Measurements from ENCODE around the gene CAVIN1. TPM values are rescaled to one million over a fixed set of nuclear protein-coding genes. Genes with fewer than 3 reads are reported as not detected.

The CAVIN1 gene
- total and polyA plus RNA-seq, 2 donors (not counting 3 experiments of a cell fraction or from before 2014, with no cell fraction given) = 303 to 663 TPM

DNA sequence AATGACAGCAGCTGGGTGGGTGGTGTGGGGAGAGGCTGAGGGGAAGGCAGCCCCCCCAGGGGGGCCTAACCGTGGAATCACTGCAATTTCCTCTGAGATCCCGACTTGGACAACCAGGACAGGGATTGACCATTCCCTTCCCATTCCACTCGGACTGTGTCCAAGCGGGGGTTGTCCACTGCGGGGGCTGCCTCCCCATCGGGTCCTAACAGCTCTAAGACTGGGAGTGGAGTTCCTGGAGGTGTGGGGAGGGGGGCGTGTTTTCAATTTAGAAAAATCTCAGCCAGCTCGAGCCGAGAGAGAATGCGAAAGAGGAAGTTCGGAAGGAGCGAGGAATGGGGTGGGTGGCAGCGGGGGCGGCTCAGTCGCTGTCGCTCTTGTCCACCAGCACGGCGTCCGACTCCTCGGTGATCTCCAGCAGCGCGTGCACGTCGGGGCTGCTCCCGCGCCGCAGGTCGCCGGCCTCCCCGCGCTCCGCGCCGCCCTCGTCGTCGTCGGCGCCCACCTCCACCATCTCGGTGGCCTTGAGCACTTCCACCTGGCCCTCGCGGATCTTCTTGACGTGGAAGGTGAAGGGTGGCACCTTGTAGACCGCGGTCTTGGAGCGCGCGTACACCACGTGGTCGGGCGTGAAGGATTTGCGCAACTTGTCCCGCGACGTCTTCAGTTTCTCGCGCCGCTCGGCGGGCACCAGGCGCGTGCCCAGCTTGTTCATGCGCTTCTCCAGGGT is 18.6 kb downstream of the CAVIN1 start:
- intact Hi-C loops (cut with micrococcal nuclease) (loop anchor here (5.0 kb wide), 2 partner anchors 53 to 182 kb away; partner anchors contain the start of gene ATP6V0A1), dilution Hi-C loops (cut with MboI; ENCODE audit: extremely low pct_ligation_motif_present, low sequenced_read_pairs) (no loop called here)
- Histone ChIP-seq H3K4me2 (ENCODE audit: insufficient read depth, low read length) (no peak overlapping the region), H4K20me1 (replicated peaks; ENCODE audit: control insufficient read depth, extremely low read depth, insufficient read depth, low read length) (no peaks in the 10 kb centered on the region), H2AFZ (ENCODE audit: low read depth, low read length) (no peak overlapping the region), H3K9ac (replicated peaks; ENCODE audit: extremely low read depth, insufficient read depth, low read length) (no peak overlapping the region), H3K79me2 (ENCODE audit: control insufficient read depth, insufficient read depth, low read length) (peaks cover 71% of the 10 kb centered on the region), H3K4me3 (replicated peaks in 1 of 3; ENCODE audit: insufficient read depth in 1 of 3, low read depth in 1 of 3, low read length in 3 of 3) (no peak overlapping the region), H3K36me3 (ENCODE audit: control insufficient read depth in 2 of 2, extremely low read depth in 1 of 2, insufficient read depth in 2 of 2, low read length in 2 of 2) (peaks cover 18 to 32% of the 10 kb centered on the region in 2 experiments), H3K9me3 (replicated peaks; ENCODE audit: control insufficient read depth, insufficient read depth, low read length) (no peaks in the 10 kb centered on the region), H3K4me1 (ENCODE audit: control insufficient read depth, extremely low read depth, insufficient read depth, low read length) (peaks cover 47% of the 10 kb centered on the region), H3K27me3 (ENCODE audit: control insufficient read depth in 2 of 2, insufficient read depth in 2 of 2, low read length in 2 of 2) (no peaks in the 10 kb centered on the region), H3K27ac (ENCODE audit: insufficient read depth, low read depth, low read length) (no peak overlapping the region), H3K9me1 (replicated peaks; ENCODE audit: control insufficient read depth, extremely low read depth, insufficient read depth, low read length) (no peaks in the 10 kb centered on the region)
- POLR2A ChIA-PET = interaction anchor here (0.6 kb wide), 1 partner anchor 17 kb away, joined by 5 read pairs; no protein-coding TSS in a partner anchor
- BruUV-seq (replicated peaks) = no TSS peak
- FAIRE-seq (no peak), DNase-seq (ENCODE audit: low read depth, low spot score) (no peak)
- TF ChIP-seq FOS (IDR thresholded peaks at IDR 0.05; ENCODE audit: borderline replicate concordance, insufficient read depth, low read length) = no peak
- TF ChIP-seq, protein P1, sequence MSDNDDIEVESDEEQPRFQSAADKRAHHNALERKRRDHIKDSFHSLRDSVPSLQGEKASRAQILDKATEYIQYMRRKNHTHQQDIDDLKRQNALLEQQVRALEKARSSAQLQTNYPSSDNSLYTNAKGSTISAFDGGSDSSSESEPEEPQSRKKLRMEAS (IDR thresholded peaks at IDR 0.05; ENCODE audit: insufficient read depth, insufficient read length) = no peak
- TF ChIP-seq GATA2 (IDR thresholded peaks at IDR 0.05; ENCODE audit: insufficient read depth, insufficient read length, low read depth, low read length) = no peak
- no peak for TF ChIP-seq POLR2AphosphoS5 (IDR thresholded peaks at IDR 0.05; ENCODE audit: insufficient read depth, low read depth, low read length)
- TF ChIP-seq MYC (IDR thresholded peaks at IDR 0.05; ENCODE audit: low read depth, low read length) = no peak
- CTCF ChIA-PET = interaction anchor here (0.6 to 9.1 kb wide), 4 partner anchors 16 to 123 kb away, joined by 3 to 59 read pairs (median 26); partner anchors contain the start of gene STAT3

DNA sequence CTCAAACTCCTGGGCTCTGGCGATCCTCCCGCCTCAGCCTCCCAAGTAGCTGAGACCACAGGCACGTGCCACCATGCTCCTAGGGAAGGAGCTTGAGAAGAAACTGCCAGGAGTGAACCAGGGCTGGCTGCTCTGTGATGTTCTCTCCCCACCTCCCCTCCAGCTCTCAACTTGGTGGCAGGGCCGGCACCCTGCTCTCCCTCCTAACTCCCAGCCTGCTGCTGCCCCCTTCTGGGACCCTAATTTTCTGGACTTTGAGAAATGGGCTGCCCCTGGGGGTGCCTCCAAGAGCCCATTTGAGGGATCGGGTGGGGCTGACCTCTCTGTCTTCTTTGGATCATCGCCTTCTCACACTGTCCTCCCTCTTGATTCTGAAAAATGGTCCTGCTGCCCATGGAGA is 19.9 kb downstream of the CAVIN1 start:
- no TSS peak for BruUV-seq (replicated peaks)
- H3K9ac ChIP-seq (replicated peaks; ENCODE audit: extremely low read depth, insufficient read depth, low read length) = no peak overlapping the region
- ChIA-PET POLR2A (interaction anchor here (0.7 to 1.1 kb wide), 2 partner anchors 20 to 86 kb away, joined by 3 to 5 read pairs; partner anchors contain the start of gene CAVIN1), CTCF (interaction anchor here (0.7 to 9.1 kb wide), 15 partner anchors 11 to 181 kb away, joined by 3 to 59 read pairs (median 6); partner anchors contain the start of gene STAT3)
- DNase-seq (ENCODE audit: low read depth, low spot score) (no peak), FAIRE-seq (no peak)
- H3K9me1 ChIP-seq (replicated peaks; ENCODE audit: control insufficient read depth, extremely low read depth, insufficient read depth, low read length) = no peaks in the 10 kb centered on the region
- H2AFZ ChIP-seq (ENCODE audit: low read depth, low read length) = no peak overlapping the region
- peaks cover 18 to 30% of the 10 kb centered on the region in 2 experiments for H3K36me3 ChIP-seq (ENCODE audit: control insufficient read depth in 2 of 2, extremely low read depth in 1 of 2, insufficient read depth in 2 of 2, low read length in 2 of 2)
- H3K27me3 ChIP-seq (ENCODE audit: control insufficient read depth in 2 of 2, insufficient read depth in 2 of 2, low read length in 2 of 2) = no peaks in the 10 kb centered on the region
- H3K79me2 ChIP-seq (ENCODE audit: control insufficient read depth, insufficient read depth, low read length) = peaks cover 61% of the 10 kb centered on the region
- H3K4me2 ChIP-seq (ENCODE audit: insufficient read depth, low read length) = no peak overlapping the region
- TF ChIP-seq, protein P2, sequence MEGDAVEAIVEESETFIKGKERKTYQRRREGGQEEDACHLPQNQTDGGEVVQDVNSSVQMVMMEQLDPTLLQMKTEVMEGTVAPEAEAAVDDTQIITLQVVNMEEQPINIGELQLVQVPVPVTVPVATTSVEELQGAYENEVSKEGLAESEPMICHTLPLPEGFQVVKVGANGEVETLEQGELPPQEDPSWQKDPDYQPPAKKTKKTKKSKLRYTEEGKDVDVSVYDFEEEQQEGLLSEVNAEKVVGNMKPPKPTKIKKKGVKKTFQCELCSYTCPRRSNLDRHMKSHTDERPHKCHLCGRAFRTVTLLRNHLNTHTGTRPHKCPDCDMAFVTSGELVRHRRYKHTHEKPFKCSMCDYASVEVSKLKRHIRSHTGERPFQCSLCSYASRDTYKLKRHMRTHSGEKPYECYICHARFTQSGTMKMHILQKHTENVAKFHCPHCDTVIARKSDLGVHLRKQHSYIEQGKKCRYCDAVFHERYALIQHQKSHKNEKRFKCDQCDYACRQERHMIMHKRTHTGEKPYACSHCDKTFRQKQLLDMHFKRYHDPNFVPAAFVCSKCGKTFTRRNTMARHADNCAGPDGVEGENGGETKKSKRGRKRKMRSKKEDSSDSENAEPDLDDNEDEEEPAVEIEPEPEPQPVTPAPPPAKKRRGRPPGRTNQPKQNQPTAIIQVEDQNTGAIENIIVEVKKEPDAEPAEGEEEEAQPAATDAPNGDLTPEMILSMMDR (IDR thresholded peaks at IDR 0.05; ENCODE audit: extremely low read depth in 1 of 2, insufficient read depth in 1 of 2, low read depth in 1 of 2, low read length in 2 of 2) = peak in 1 of 2 donors; percentile 12
- no peak for TF ChIP-seq FOS (IDR thresholded peaks at IDR 0.05; ENCODE audit: borderline replicate concordance, insufficient read depth, low read length)
- no peak for TF ChIP-seq POLR2A (IDR thresholded peaks at IDR 0.05; ENCODE audit: low read depth, low read length)
- H3K4me3 ChIP-seq (replicated peaks in 1 of 3; ENCODE audit: insufficient read depth in 1 of 3, low read depth in 1 of 3, low read length in 3 of 3) = no peak overlapping the region
- no peaks in the 10 kb centered on the region for H4K20me1 ChIP-seq (replicated peaks; ENCODE audit: control insufficient read depth, extremely low read depth, insufficient read depth, low read length)
- dilution Hi-C loops (cut with MboI; ENCODE audit: extremely low pct_ligation_motif_present, low sequenced_read_pairs) = no loop called here
- intact Hi-C loops (cut with micrococcal nuclease) = no loop called here
- H3K4me1 ChIP-seq (ENCODE audit: control insufficient read depth, extremely low read depth, insufficient read depth, low read length) = peaks cover 36% of the 10 kb centered on the region
- no peak overlapping the region for H3K27ac ChIP-seq (ENCODE audit: insufficient read depth, low read depth, low read length)
- no peaks in the 10 kb centered on the region for H3K9me3 ChIP-seq (replicated peaks; ENCODE audit: control insufficient read depth, insufficient read depth, low read length)

Measured in endothelial cell of umbilical vein (primary cell).